CD14-positive monocyte (primary cell): ENCODE measurements around the gene TCP10L. TPM values are rescaled to one million over a fixed set of nuclear protein-coding genes. Genes with fewer than 3 reads are reported as not detected.

ENCODE experiments used
- DNase-seq, 3 donors: peaks; one replicate each; pipeline ENCODE4 v3.0.0-alpha.2; 2011 to 2022
- H2AFZ ChIP-seq: 2 replicates; pipeline ENCODE4 v1.6.0; 2012; ENCODE audit warnings: mild to moderate bottlenecking, low read depth, low read length, inconsistent platforms; ENCODE audit not compliant: insufficient read depth, poor library complexity, severe bottlenecking
- H3K27ac ChIP-seq, 2 donors: 1 replicate in 1 of 2; 2 replicates in 1 of 2; pipeline ENCODE4 v1.5.1; 2012 to 2013; ENCODE audit warnings: low read length in 2 of 2, control low read depth in 1 of 2, inconsistent platforms in 1 of 2, low read depth in 1 of 2, mild to moderate bottlenecking in 1 of 2
- H3K27me3 ChIP-seq, 2 donors: one replicate each; pipeline versions ENCODE4 v1.6.0 to v1.6.1; 2011 to 2013; ENCODE audit warnings: low read length in 2 of 2; ENCODE audit not compliant: control insufficient read depth in 2 of 2, insufficient read depth in 2 of 2
- H3K36me3 ChIP-seq, 2 donors: replicated peaks in 1 of 2; 1 replicate in 1 of 2; 2 replicates in 1 of 2; pipeline versions ENCODE4 v1.5.1 to v1.6.1; 2012 to 2013; ENCODE audit warnings: low read length in 2 of 2, control low read depth in 1 of 2, inconsistent platforms in 1 of 2, mild to moderate bottlenecking in 1 of 2; ENCODE audit not compliant: insufficient read depth in 2 of 2, control insufficient read depth in 1 of 2
- H3K4me1 ChIP-seq, 2 donors: 1 replicate in 1 of 2; 2 replicates in 1 of 2; pipeline versions ENCODE4 v1.5.1 to v1.6.1; 2012 to 2013; ENCODE audit warnings: low read length in 2 of 2, control low read depth in 1 of 2, inconsistent platforms in 1 of 2, mild to moderate bottlenecking in 1 of 2, moderate library complexity in 1 of 2; ENCODE audit not compliant: insufficient read depth in 2 of 2, control insufficient read depth in 1 of 2
- H3K4me2 ChIP-seq: replicated peaks from 2 replicates; pipeline ENCODE3; 2012; ENCODE audit warnings: low read length, moderate library complexity, mild to moderate bottlenecking; ENCODE audit not compliant: poor library complexity, severe bottlenecking; ENCODE audit errors: extremely low read depth
- H3K4me3 ChIP-seq, 3 experiments: fragments of 200-600 bp in 1 of 3; sonication (generic) in 1 of 3; replicated peaks in 1 of 3; 1 replicate in 2 of 3; 2 replicates in 1 of 3; pipeline ENCODE4 v1.5.1; 2011 to 2013; ENCODE audit warnings: low read length in 3 of 3, mild to moderate bottlenecking in 3 of 3, control low read depth in 2 of 3, low read depth in 2 of 3, inconsistent platforms in 1 of 3, moderate library complexity in 1 of 3
- H3K79me2 ChIP-seq: 2 replicates; pipeline ENCODE4 v1.6.0; 2012; ENCODE audit warnings: mild to moderate bottlenecking, control low read depth, inconsistent platforms, low read length, moderate library complexity; ENCODE audit not compliant: insufficient read depth
- H3K9ac ChIP-seq: 2 replicates; pipeline ENCODE4 v1.6.0; 2017; ENCODE audit warnings: low read length, mild to moderate bottlenecking; ENCODE audit not compliant: insufficient read depth, poor library complexity, severe bottlenecking
- H3K9me3 ChIP-seq, 2 donors: replicated peaks in 1 of 2; 1 replicate in 1 of 2; 2 replicates in 1 of 2; pipeline versions ENCODE4 v1.5.1 to v1.6.1; 2012 to 2013; ENCODE audit warnings: low read length in 2 of 2, control low read depth in 1 of 2; ENCODE audit not compliant: control insufficient read depth in 1 of 2, insufficient read depth in 1 of 2
- H4K20me1 ChIP-seq: 2 replicates; pipeline ENCODE4 v1.6.0; 2012; ENCODE audit warnings: mild to moderate bottlenecking, low read length, control low read depth, moderate library complexity; ENCODE audit not compliant: insufficient read depth
- H3K27ac Mint-ChIP-seq, 7 donors: one replicate each; pipeline ENCODE4 v1.8.0; 2020; ENCODE audit warnings: mild to moderate bottlenecking in 7 of 7, mixed read lengths in 7 of 7, moderate library complexity in 6 of 7, inconsistent platforms in 2 of 7
- H3K27me3 Mint-ChIP-seq, 3 donors: one replicate each; pipeline ENCODE4 v1.8.0; 2021 to 2022; ENCODE audit warnings: low read depth in 3 of 3, mild to moderate bottlenecking in 3 of 3, mixed read lengths in 3 of 3, moderate library complexity in 3 of 3, inconsistent platforms in 1 of 3
- H3K36me3 Mint-ChIP-seq, 2 donors: one replicate each; pipeline ENCODE4 v1.8.0; 2020; ENCODE audit warnings: mixed read lengths in 2 of 2, inconsistent platforms in 1 of 2, mild to moderate bottlenecking in 1 of 2
- H3K4me1 Mint-ChIP-seq: one replicate; pipeline ENCODE4 v1.8.0; 2020; ENCODE audit warnings: mild to moderate bottlenecking, mixed read lengths
- H3K4me3 Mint-ChIP-seq, 2 donors: one replicate each; pipeline ENCODE4 v1.8.0; 2020; ENCODE audit warnings: mild to moderate bottlenecking in 2 of 2, mixed read lengths in 2 of 2, moderate library complexity in 1 of 2
- H3K9me3 Mint-ChIP-seq, 7 donors: one replicate each; pipeline ENCODE4 v1.8.0; 2020 to 2022; ENCODE audit warnings: mixed read lengths in 7 of 7, mild to moderate bottlenecking in 6 of 7, moderate library complexity in 6 of 7, inconsistent platforms in 2 of 7
- CTCF ChIP-seq: fragments of 200-600 bp; IDR thresholded peaks from one replicate; pipeline ENCODE4 v1.8.0; 2022; ENCODE audit warnings: antibody characterized with exemption, mild to moderate bottlenecking
- WGBS: methylation state at CpG from one replicate; pipeline ENCODE4 v1.1.5; 2013; ENCODE audit warnings: missing lambda C conversion rate; ENCODE audit not compliant: insufficient coverage; 5-methylcytosine and 5-hydroxymethylcytosine counted together
- intact Hi-C, 2 donors: fragments of 100-400 bp; cut with micrococcal nuclease; formaldehyde crosslinking; loops; one replicate each; pipeline versions ENCODE4 v1.15.0 to v1.15.1; 2023
- polyA plus RNA-seq, 3 donors: library from polyadenylated mRNA; depleted of rRNA in 1 of 3; unstranded in 2 of 3; stranded (reverse) in 1 of 3; fragments of 300-500 nt in 2 of 3; fragments of >200 nt in 1 of 3; fragmentation: Illumina TruSeq in 2 of 3; gene quantifications; 1 replicate in 2 of 3; 2 replicates in 1 of 3; pipeline ENCODE4 v1.2.3, GENCODE V29; 2012 to 2021

The TCP10L gene
- polyA plus RNA-seq, 3 donors: 0.07 to 0.41 (median 0.12) TPM

- no peaks in the 10 kb centered on the region for H3K9me3 ChIP-seq
- no peaks in the 10 kb centered on the region for H3K36me3 Mint-ChIP-seq
- H3K27me3 ChIP-seq: no peaks in the 10 kb centered on the region
- no peak overlapping the region for H3K4me3 ChIP-seq
- H3K79me2 ChIP-seq: no peaks in the 10 kb centered on the region
- H3K27ac ChIP-seq: no peak overlapping the region
- H3K27ac Mint-ChIP-seq: no peak overlapping the region
- no peak for TF ChIP-seq CTCF
- H4K20me1 ChIP-seq: no peaks in the 10 kb centered on the region
- no peak overlapping the region for H2AFZ ChIP-seq
- H3K36me3 ChIP-seq: no peaks in the 10 kb centered on the region
- no peak overlapping the region for H3K4me2 ChIP-seq
- H3K9ac ChIP-seq: no peak overlapping the region
- H3K4me1 Mint-ChIP-seq: no peaks in the 10 kb centered on the region
- H3K9me3 Mint-ChIP-seq: peaks cover 0 to 3% (median 0%) of the 10 kb centered on the region in 7 donors
- H3K4me3 Mint-ChIP-seq: no peak overlapping the region
- intact Hi-C loops: no loop called here
- no peaks in the 10 kb centered on the region for H3K4me1 ChIP-seq
- DNase-seq: no peak
- peaks cover 0 to 6% (median 5%) of the 10 kb centered on the region in 3 donors for H3K27me3 Mint-ChIP-seq
- WGBS: 80% methylated on average over 3 of the region's 3 CpGs
Measured at GRCh38 chr21:32549886-32550285, 35.4 kb downstream of the TCP10L start.

GRCh38 chr21:32549440-32549839 is 35.9 kb downstream of the TCP10L start:
- Histone ChIP-seq H3K9me3 (no peaks in the 10 kb centered on the region), H3K9ac (no peak overlapping the region), H3K36me3 (no peaks in the 10 kb centered on the region), H3K4me1 (no peaks in the 10 kb centered on the region), H3K27ac (no peak overlapping the region), H2AFZ (no peak overlapping the region), H3K27me3 (no peaks in the 10 kb centered on the region), H3K4me2 (no peak overlapping the region), H4K20me1 (no peaks in the 10 kb centered on the region), H3K79me2 (no peaks in the 10 kb centered on the region), H3K4me3 (no peak overlapping the region)
- H3K27me3 Mint-ChIP-seq: peaks cover 0 to 6% (median 5%) of the 10 kb centered on the region in 3 donors
- DNase-seq: no peak
- intact Hi-C loops: no loop called here
- no peak for TF ChIP-seq CTCF
- H3K36me3 Mint-ChIP-seq: no peaks in the 10 kb centered on the region
- no peaks in the 10 kb centered on the region for H3K4me1 Mint-ChIP-seq
- peaks cover 0 to 3% (median 0%) of the 10 kb centered on the region in 7 donors for H3K9me3 Mint-ChIP-seq
- no CpG with 5 or more reads among the region's 1 CpG for WGBS
- no peak overlapping the region for H3K4me3 Mint-ChIP-seq
- H3K27ac Mint-ChIP-seq: no peak overlapping the region
